Motor neuron (in vitro differentiated cells): ENCODE results near the gene KLHL11. TPM values are rescaled to one million over a fixed set of nuclear protein-coding genes. Genes with fewer than 3 reads are reported as not detected.
"Not testable (repeated sequence)": the region's sequence is repeated elsewhere in the genome, so short reads cannot be mapped to it uniquely, and the experiment has no call there.

Experiments
- ATAC-seq, 8 experiments: fragments of 200-7000 bp; cut with Tn5 transposase; replicated peaks in 6 of 8; 2 replicates each; pipeline ENCODE4 v1.8.0; 2021; ENCODE audit warnings: mild to moderate bottlenecking in 8 of 8, moderate library complexity in 8 of 8
- H3K27ac ChIP-seq, 2 donors: fragments of 250-450 bp; sonication (Bioruptor Pico); 2 replicates each; pipeline ENCODE4 v1.9.0; 2021; ENCODE audit warnings: antibody characterized with exemption in 2 of 2, mild to moderate bottlenecking in 2 of 2, moderate library complexity in 1 of 2
- H3K4me1 ChIP-seq, 2 donors: fragments of 250-450 bp; sonication (Bioruptor Pico); replicated peaks in 1 of 2; 2 replicates each; pipeline ENCODE4 v1.6.1; 2021; ENCODE audit warnings: antibody characterized with exemption in 2 of 2, mild to moderate bottlenecking in 2 of 2, moderate library complexity in 1 of 2
- H3K4me3 ChIP-seq, 5 donors: fragments of 250-450 bp; sonication (Bioruptor Pico); 2 replicates each; pipeline ENCODE4 v1.9.0; 2021; ENCODE audit warnings: antibody characterized with exemption in 5 of 5, mild to moderate bottlenecking in 5 of 5, moderate library complexity in 4 of 5
- WGBS, 10 experiments: fragments of 450-650 bp; shearing (Covaris generic); methylation state at CpG; one replicate each; pipeline ENCODE4 v1.0.0; 2022; 5-methylcytosine and 5-hydroxymethylcytosine counted together
- in situ Hi-C, 9 experiments: fragments of 400-800 bp; cut with MboI; loops; one replicate each; pipeline ENCODE4 v1.15.0; 2021; ENCODE audit warnings: low sequenced_read_pairs in 9 of 9, low pct_unique_long_range_greater_than_20kb in 2 of 9; ENCODE audit not compliant: unreplicated experiment in 9 of 9
- total RNA-seq, 8 experiments: library from RNA; unstranded; fragments of 300-600 nt; gene quantifications; 2 replicates each; pipeline versions ENCODE4 v1.2.3 to v1.2.4, GENCODE V29; 2022

The KLHL11 gene
- total RNA-seq, 8 experiments from 2014 or later, result 15.3 to 28.7 (median 22.8) TPM

- Histone ChIP-seq H3K4me3 (no peak overlapping the region), H3K27ac (no peak overlapping the region), H3K4me1 (peaks cover 5 to 10% of the 10 kb centered on the region in 2 donors)
- in situ Hi-C loops, result no loop called here
- no peak for ATAC-seq
- WGBS, 10 experiments, result 80 to 100% (median 94%) methylated on average over 1 to 3 of the region's 7 CpGs; no CpG with 5 or more reads in 5 of the 10 experiments
These were observed 39.1 kb upstream of the KLHL11 start for GRCh38 chr17:41904242-41904841.

- ATAC-seq, result no peak
- 87 to 100% (median 98%) methylated on average over 1 to 8 of the region's 11 CpGs; no CpG with 5 or more reads in 4 of the 10 experiments for whole genome bisulfite sequencing, 10 experiments
- Histone ChIP-seq H3K4me1 (no peaks in the 10 kb centered on the region), H3K27ac (no peak overlapping the region), H3K4me3 (no peak overlapping the region)
- in situ Hi-C loops, result no loop called here
These were observed 36.4 kb upstream of the KLHL11 start for GRCh38 chr17:41901646-41902045.

GRCh38 chr17:41896726-41897125 is 31.5 kb upstream of the KLHL11 start:
- Histone ChIP-seq H3K4me1 (peaks cover 19 to 25% of the 10 kb centered on the region in 2 donors), H3K4me3 (no peak overlapping the region), H3K27ac (peak overlapping the region in 1 of 2 donors; percentile 91)
- in situ Hi-C loops, result no loop called here
- 60 to 100% (median 83%) methylated on average over 1 to 5 of the region's 6 CpGs; no CpG with 5 or more reads in 6 of the 10 experiments for WGBS, 10 experiments
- no peak for ATAC-seq

DNA sequence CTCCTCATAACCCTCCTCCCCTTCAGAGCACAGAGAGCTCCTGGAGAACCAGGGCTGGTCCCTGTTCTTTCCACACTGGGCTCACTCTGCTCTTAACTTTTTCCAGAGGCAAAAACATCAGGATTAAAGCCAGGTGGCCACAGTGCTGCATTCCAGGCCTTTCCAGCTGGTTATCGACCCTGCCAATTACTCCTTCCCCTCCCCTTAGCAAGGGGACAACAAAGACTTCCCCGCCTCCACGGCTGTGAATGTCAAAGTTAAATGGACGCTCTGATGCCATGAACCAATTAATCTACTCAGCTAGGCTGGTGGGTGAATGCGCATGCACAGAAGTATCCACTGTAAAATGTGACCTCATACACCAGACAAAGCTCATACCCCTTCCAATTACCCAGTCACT is 30.4 kb upstream of the KLHL11 start:
- peak; percentile 8 to 87 (median 82) for ATAC-seq
- no peak overlapping the region for H3K4me3 ChIP-seq
- in situ Hi-C loops, result no loop called here

GRCh38 chr17:41894791-41895331 is 29.6 kb upstream of the KLHL11 start:
- 23 to 100% (median 60%) methylated on average over 1 to 5 of the region's 7 CpGs; no CpG with 5 or more reads in 3 of the 10 experiments for WGBS, 10 experiments
- ATAC-seq, result peak; percentile 51 to 81 (median 67)
- peak overlapping the region; percentile 43 to 91 for H3K27ac ChIP-seq
- H3K4me3 ChIP-seq, result no peak overlapping the region
- H3K4me1 ChIP-seq, result peaks cover 19 to 25% of the 10 kb centered on the region in 2 donors
- in situ Hi-C loops, result no loop called here

More for the DNA sequence above, 30.4 kb upstream of the KLHL11 start:
- Histone ChIP-seq H3K4me1 (peaks cover 19 to 25% of the 10 kb centered on the region in 2 donors), H3K27ac (peak overlapping the region; percentile 82 to 91)
- WGBS, 10 experiments, result 7 to 48% (median 27%) methylated on average over 2 to 5 of the region's 5 CpGs; no CpG with 5 or more reads in 6 of the 10 experiments

GRCh38 chr17:41893384-41893783 is 28.2 kb upstream of the KLHL11 start:
- ATAC-seq, result no peak
- WGBS, 10 experiments, result 94 to 100% (median 100%) methylated on average over 1 to 3 of the region's 3 CpGs; no CpG with 5 or more reads in 4 of the 10 experiments
- Histone ChIP-seq H3K4me1 (peaks cover 19 to 25% of the 10 kb centered on the region in 2 donors), H3K4me3 (no peak overlapping the region), H3K27ac (no peak overlapping the region)
- in situ Hi-C loops, result no loop called here

GRCh38 chr17:41892021-41892376 is 26.8 kb upstream of the KLHL11 start:
- WGBS, 10 experiments, result 67 to 100% methylated on average over 1 of the region's 4 CpGs; no CpG with 5 or more reads in 8 of the 10 experiments
- H3K4me1 ChIP-seq, result peaks cover 19 to 25% of the 10 kb centered on the region in 2 donors
- ATAC-seq, result no peak
- H3K27ac ChIP-seq, result no peak overlapping the region
- no peak overlapping the region for H3K4me3 ChIP-seq
- in situ Hi-C loops, result no loop called here

- in situ Hi-C loops, result no loop called here
- Histone ChIP-seq H3K4me3 (no peak overlapping the region), H3K27ac (no peak overlapping the region), H3K4me1 (peaks cover 17 to 22% of the 10 kb centered on the region in 2 donors)
- no peak for ATAC-seq
- 85 to 100% (median 100%) methylated on average over 1 to 7 of the region's 7 CpGs for WGBS, 10 experiments
These were observed 26.2 kb upstream of the KLHL11 start for GRCh38 chr17:41891135-41892020.

DNA sequence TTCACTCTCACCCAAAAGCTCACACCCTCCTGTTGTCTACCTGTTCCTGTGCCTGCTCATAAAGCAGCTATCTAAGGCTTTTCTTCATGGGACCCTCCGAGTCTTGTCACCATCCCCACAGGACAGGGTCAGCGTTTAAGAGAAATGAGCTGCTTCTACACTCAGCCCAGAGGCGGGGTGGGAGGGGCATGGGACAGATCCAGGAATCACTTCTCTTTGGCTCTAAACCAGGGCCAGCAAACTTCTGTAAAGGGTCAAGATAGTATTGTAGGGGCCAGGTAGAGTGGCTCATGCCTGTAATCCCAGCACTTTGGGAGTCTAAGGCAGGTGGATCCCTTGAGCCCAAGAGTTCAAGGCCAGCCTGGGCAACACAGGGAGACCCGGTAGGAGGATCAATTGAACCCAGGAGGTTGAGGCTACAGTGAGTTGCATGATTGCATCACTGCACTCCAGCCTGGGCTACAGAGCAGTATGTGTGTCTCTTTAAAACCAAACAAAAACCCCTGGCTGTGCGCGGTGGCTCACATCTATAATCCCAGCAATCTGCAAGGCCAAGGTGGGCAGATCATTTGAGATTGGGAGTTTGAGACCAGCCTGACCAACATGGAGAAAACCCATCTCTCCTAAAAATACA is 23.2 kb upstream of the KLHL11 start:
- no peaks in the 10 kb centered on the region for H3K4me1 ChIP-seq
- no peak for ATAC-seq
- H3K27ac ChIP-seq, result no peak overlapping the region
- in situ Hi-C loops, result no loop called here
- 90 to 100% (median 100%) methylated on average over 1 to 2 of the region's 6 CpGs; no CpG with 5 or more reads in 5 of the 10 experiments for WGBS, 10 experiments
- H3K4me3 ChIP-seq, result no peak overlapping the region

DNA sequence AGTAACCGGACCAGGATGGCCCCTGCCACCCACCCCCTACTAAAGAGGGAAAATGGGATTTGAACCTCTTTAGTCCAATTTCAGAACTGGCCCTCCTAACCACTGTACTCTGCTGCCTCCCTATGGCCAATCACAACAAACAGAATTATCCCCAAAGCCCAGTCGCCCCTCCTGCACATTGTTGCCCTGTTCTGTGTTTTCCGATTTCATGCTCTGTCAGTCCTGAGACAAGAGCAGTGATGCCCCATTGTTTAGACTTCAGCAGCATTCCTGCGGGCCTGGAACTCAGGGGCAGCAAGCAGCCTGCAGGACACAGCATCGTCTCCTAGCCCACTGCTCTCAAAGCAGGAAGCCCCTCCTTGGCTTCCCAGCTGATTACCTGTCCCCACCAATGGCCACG is 20.5 kb upstream of the KLHL11 start:
- peak in 4 of 8 experiments; percentile 12 to 69 (median 42) for ATAC-seq
- in situ Hi-C loops, result no loop called here
- no peaks in the 10 kb centered on the region for H3K4me1 ChIP-seq
- no peak overlapping the region for H3K27ac ChIP-seq
- no peak overlapping the region for H3K4me3 ChIP-seq
- WGBS, 10 experiments, result 56 to 100% (median 96%) methylated on average over 1 to 3 of the region's 6 CpGs; no CpG with 5 or more reads in 4 of the 10 experiments

DNA sequence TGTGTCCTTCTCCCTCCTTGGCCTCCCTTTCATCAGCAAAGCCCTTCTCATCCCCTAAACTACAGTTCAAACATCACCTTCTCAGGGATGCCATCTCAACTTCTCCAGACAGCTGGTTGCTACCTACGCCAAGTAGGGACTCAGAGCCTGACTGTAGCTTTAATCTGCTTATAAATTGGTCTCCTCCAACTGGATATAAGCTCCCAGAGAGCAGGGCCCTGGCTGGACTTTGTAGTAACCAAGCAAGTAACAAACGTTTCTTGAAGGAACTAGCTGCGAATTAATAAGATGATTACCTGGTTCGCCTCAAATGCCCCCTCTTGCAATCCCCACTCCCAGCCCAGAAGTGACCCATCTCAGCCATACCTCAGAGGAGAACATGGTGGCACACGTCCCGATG is 17.5 kb upstream of the KLHL11 start:
- in situ Hi-C loops, result no loop called here
- H3K4me3 ChIP-seq, result no peak overlapping the region
- ATAC-seq, result no peak
- no peaks in the 10 kb centered on the region for H3K4me1 ChIP-seq
- 71 to 100% (median 90%) methylated on average over 1 to 4 of the region's 6 CpGs; no CpG with 5 or more reads in 3 of the 10 experiments for WGBS, 10 experiments
- no peak overlapping the region for H3K27ac ChIP-seq

DNA sequence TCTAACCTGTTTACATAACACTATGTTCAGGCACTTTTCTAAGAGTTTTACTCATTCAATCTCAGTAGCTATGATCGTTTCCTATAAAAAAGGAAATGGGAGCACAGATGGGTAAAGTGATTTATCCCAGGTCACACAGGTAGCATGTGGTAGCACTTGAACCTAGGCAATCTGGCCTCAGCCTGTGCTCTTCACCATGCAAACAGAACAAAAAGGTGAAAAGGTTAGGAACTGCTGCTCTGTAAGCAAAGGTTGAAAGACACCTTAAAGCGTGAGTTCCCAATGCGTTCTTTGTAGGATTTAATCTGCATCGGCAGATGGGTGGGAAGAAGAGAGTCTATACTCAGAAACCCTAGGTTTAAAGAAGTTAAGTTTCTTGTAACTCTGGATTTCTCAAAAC is 14.9 kb upstream of the KLHL11 start:
- ATAC-seq, result no peak
- no peaks in the 10 kb centered on the region for H3K4me1 ChIP-seq
- no peak overlapping the region for H3K27ac ChIP-seq
- in situ Hi-C loops, result no loop called here
- H3K4me3 ChIP-seq, result no peak overlapping the region
- 90 to 100% (median 96%) methylated on average over 1 to 4 of the region's 4 CpGs; no CpG with 5 or more reads in 3 of the 10 experiments for WGBS, 10 experiments

- H3K27ac ChIP-seq, ATAC-seq, H3K4me1 ChIP-seq, in situ Hi-C loops, H3K4me3 ChIP-seq: not testable (repeated sequence)
- 83 to 100% (median 93%) methylated on average over 1 to 7 of the region's 9 CpGs; no CpG with 5 or more reads in 3 of the 10 experiments for WGBS, 10 experiments
These were observed 9.1 kb upstream of the KLHL11 start for GRCh38 chr17:41874293-41874670.
